H1 (cell line): ENCODE measurements around the gene CYTIP. TPM values are rescaled to one million over a fixed set of nuclear protein-coding genes. Genes with fewer than 3 reads are reported as not detected.

Source experiments
- ATF2 ChIP-seq: IDR thresholded peaks from 2 replicates; pipeline ENCODE4 v1.6.1; 2012; ENCODE audit warnings: low read length, inconsistent platforms
- CHD2 ChIP-seq: IDR thresholded peaks from 2 replicates; pipeline ENCODE4 v1.6.1; 2012; ENCODE audit warnings: low read length, improper control_type of control experiment
- RXRA ChIP-seq: IDR thresholded peaks from 2 replicates; pipeline ENCODE4 v1.6.1; 2011; ENCODE audit warnings: low read depth, mild to moderate bottlenecking, low read length, moderate library complexity; ENCODE audit not compliant: insufficient read depth
- polyA plus RNA-seq, 7 experiments: library from polyadenylated mRNA; depleted of rRNA in 3 of 7; stranded (reverse) in 5 of 7; unstranded in 2 of 7; fragments of >200 nt in 5 of 7; fragments of 200-250 nt in 2 of 7; gene quantifications; 1 replicate in 5 of 7; 2 replicates in 1 of 7; 4 replicates in 1 of 7; pipeline versions ENCODE4 v1.2.1 to v1.2.3, GENCODE V29; 2011 to 2013; ENCODE audit warnings: missing spikeins in 2 of 7, mixed read lengths in 2 of 7
- total RNA-seq: library from RNA; stranded (reverse); fragmentation: NEBNext Ultra II Directional; extraction: Animal tissue kit (Norgen Biotek cat#: 25700); gene quantifications from 2 replicates; pipeline ENCODE4 v1.2.1, GENCODE V29; 2021

Gene CYTIP
- total and polyA plus RNA-seq, 2 of the 8 experiments (the other 6 are each of a cell fraction or from before 2014, with no cell fraction given) = 0.12 TPM; not detected in 1

GRCh38 chr2:157447031-157447430 lies 3.1 kb upstream of the CYTIP start (continued):
- no peak for TF ChIP-seq CHD2
- TF ChIP-seq ATF2 = no peak
- TF ChIP-seq RXRA = no peak
